ENCODE results near the gene TLK1. TPM values are rescaled to one million over a fixed set of nuclear protein-coding genes. Genes with fewer than 3 reads are reported as not detected.

Gene TLK1
- total and polyA plus RNA-seq, 2 of the 4 experiments (the other 2 are of a cell fraction), result 7.3 to 12.5 TPM

DNA sequence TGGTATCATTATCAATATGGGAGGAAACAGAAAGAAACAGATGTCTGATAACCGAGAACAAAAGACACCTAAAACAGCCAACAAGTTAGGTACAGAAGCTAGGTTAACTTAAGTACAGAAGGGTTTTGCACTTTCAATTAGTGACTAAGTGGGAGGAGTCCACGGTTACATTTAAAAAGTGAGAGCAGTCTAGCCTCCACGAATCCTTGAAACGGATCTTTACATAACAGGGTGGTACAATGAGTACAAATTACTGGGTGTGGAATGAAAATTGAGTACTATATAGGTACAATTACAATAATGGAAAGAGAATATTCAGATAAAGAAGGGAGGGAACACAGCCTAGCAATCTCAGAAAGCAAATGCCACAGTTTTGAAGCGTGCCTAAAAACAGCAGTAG is 76.6 kb downstream of the TLK1 start:
- no peak overlapping the region for H2AK5ac ChIP-seq (ENCODE audit: low read depth, low read length)
- H3K56ac ChIP-seq (ENCODE audit: extremely low read depth, insufficient read depth, low read length), result no peak overlapping the region
- no peak overlapping the region for H3K4me3 ChIP-seq (ENCODE audit: insufficient read depth, low read depth, low read length)
- H4K20me1 ChIP-seq (ENCODE audit: insufficient read depth, low read length), result peaks cover 25% of the 10 kb centered on the region; the same call in 1 of the 2 replicates
- H2AK9ac ChIP-seq (replicated peaks; ENCODE audit: low read depth, low read length, poor library complexity), result no peak overlapping the region
- H2AFZ ChIP-seq (replicated peaks; ENCODE audit: low read length, poor library complexity), result no peak overlapping the region
- no peak overlapping the region for H3K4ac ChIP-seq (ENCODE audit: low read depth, low read length)
- CTCF ChIA-PET, result no interaction called here
- DNase-seq (no peak), ATAC-seq (ENCODE audit: low read depth) (no peak)
- in situ Hi-C loops (cut with MboI; ENCODE audit: low sequenced_read_pairs) (no loop called here), intact Hi-C loops (cut with micrococcal nuclease) (no loop called here), dilution Hi-C loops (cut with HindIII; ENCODE audit: low sequenced_read_pairs, unreplicated experiment) (no loop called here)
- no peak overlapping the region for H3K9ac ChIP-seq (ENCODE audit: low read depth, low read length)
- H3K27ac ChIP-seq (ENCODE audit: insufficient read depth, low read length), result no peak overlapping the region
- no peak overlapping the region for H3K14ac ChIP-seq (replicated peaks; ENCODE audit: low read depth, low read length)
- peaks cover 4% of the 10 kb centered on the region for H3K36me3 ChIP-seq (ENCODE audit: control insufficient read depth, insufficient read depth, low read length)
- POLR2A ChIA-PET (ENCODE audit: unreplicated experiment), result no interaction called here
- H3K27me3 ChIP-seq (ENCODE audit: control insufficient read depth, insufficient read depth, low read length), result no peaks in the 10 kb centered on the region
- H2BK120ac ChIP-seq (ENCODE audit: low read depth, low read length), result no peak overlapping the region
- H3K18ac ChIP-seq (ENCODE audit: low read depth, low read length), result no peak overlapping the region
- no peak overlapping the region for H4K91ac ChIP-seq (ENCODE audit: insufficient read depth, low read depth, low read length)
- no peaks in the 10 kb centered on the region; the same call in 1 of the 2 replicates for H3K4me1 ChIP-seq (ENCODE audit: control insufficient read depth, insufficient read depth, low read length)
- no peak overlapping the region for H2BK20ac ChIP-seq (ENCODE audit: low read depth, low read length)
- no TSS peak for BruUV-seq (replicated peaks)
- no peak overlapping the region for H4K8ac ChIP-seq (ENCODE audit: low read depth in 2 of 2, low read length in 2 of 2)
- H3K23ac ChIP-seq (ENCODE audit: low read depth, low read length), result no peak overlapping the region
- WGBS, 2 experiments (ENCODE audit: extremely low coverage in 2 of 2, insufficient read length in 1 of 2), result no CpG with 5 or more reads among the region's 5 CpGs
- H4K5ac ChIP-seq (ENCODE audit: low read depth, low read length), result no peak overlapping the region
- no peak overlapping the region for H3K4me2 ChIP-seq (ENCODE audit: low read depth, low read length)
- peaks cover 13 to 50% of the 10 kb centered on the region in 2 experiments; a peak in 3 of 4 replicates for H3K79me1 ChIP-seq (ENCODE audit: low read depth in 1 of 2, low read length in 2 of 2)
- H2BK5ac ChIP-seq (ENCODE audit: low read depth, low read length, poor library complexity, severe bottlenecking), result no peak overlapping the region
- no peak overlapping the region for H2BK15ac ChIP-seq (ENCODE audit: low read depth, low read length)
- H3K9me1 ChIP-seq (ENCODE audit: insufficient read depth, low read length), result peaks cover 3% of the 10 kb centered on the region
- no peaks in the 10 kb centered on the region for H3K9me3 ChIP-seq (ENCODE audit: control insufficient read depth, insufficient read depth, low read length)
- TF ChIP-seq, protein P1, sequence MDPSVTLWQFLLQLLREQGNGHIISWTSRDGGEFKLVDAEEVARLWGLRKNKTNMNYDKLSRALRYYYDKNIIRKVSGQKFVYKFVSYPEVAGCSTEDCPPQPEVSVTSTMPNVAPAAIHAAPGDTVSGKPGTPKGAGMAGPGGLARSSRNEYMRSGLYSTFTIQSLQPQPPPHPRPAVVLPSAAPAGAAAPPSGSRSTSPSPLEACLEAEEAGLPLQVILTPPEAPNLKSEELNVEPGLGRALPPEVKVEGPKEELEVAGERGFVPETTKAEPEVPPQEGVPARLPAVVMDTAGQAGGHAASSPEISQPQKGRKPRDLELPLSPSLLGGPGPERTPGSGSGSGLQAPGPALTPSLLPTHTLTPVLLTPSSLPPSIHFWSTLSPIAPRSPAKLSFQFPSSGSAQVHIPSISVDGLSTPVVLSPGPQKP (IDR thresholded peaks at IDR 0.05; ENCODE audit: borderline replicate concordance, low read depth, low read length), result no peak
- no peak for TF ChIP-seq CHD1 (IDR thresholded peaks at IDR 0.05; ENCODE audit: low read depth, low read length)
